A549 (cell line): ENCODE results near the gene FAHD2A. TPM values are rescaled to one million over a fixed set of nuclear protein-coding genes. Genes with fewer than 3 reads are reported as not detected.

ENCODE experiments used
- ATAC-seq, 2 experiments: fragments of 200-7000 bp in 1 of 2; fragments of >200 bp in 1 of 2; cut with Nextera tagmentation in 1 of 2; cut with Tn5 transposase in 1 of 2; 3 replicates each; pipeline versions ENCODE4 v1.8.0 to v1.9.1; 2018 to 2020; ENCODE audit warnings: mild to moderate bottlenecking in 1 of 2, moderate library complexity in 1 of 2
- CTCF ChIA-PET: fragments of 300-600 bp; sonication (Branson Sonifier 250); formaldehyde crosslinking; extraction: SDS; loops from one replicate; lab custom pipeline; 2021; ENCODE audit warnings: antibody characterized with exemption, inconsistent platforms; lab: Yijun Ruan, JAX
- POLR2A ChIA-PET: fragments of 350-600 bp; formaldehyde crosslinking; extraction: SDS; loops from one replicate; lab custom pipeline; 2021; ENCODE audit warnings: antibody characterized with exemption, inconsistent platforms; lab: Yijun Ruan, JAX
- DNase-seq, 2 experiments: peaks; one replicate each; pipeline versions ENCODE4 v3.0.0 to v3.0.0-alpha.2; 2011 to 2016; ENCODE audit warnings: low read depth in 1 of 2, low spot score in 1 of 2
- FAIRE-seq: peaks from 2 replicates; lab custom pipeline; 2011; peaks lifted over from hg19 to GRCh38; lab: Jason Lieb, UNC
- H3K27ac ChIP-seq, 2 experiments: fragments of >200 bp; sonication (Bioruptor Twin); formaldehyde crosslinking; 3 replicates each; pipeline ENCODE4 v1.5.1; 2016 to 2017
- H3K4me1 ChIP-seq: fragments of >200 bp; sonication (Bioruptor Twin); formaldehyde crosslinking; 3 replicates; pipeline ENCODE4 v1.6.1; 2016
- H3K4me2 ChIP-seq: fragments of >200 bp; sonication (Bioruptor Twin); formaldehyde crosslinking; 3 replicates; pipeline ENCODE4 v1.6.1; 2016
- H3K4me3 ChIP-seq: fragments of >200 bp; sonication (Bioruptor Twin); formaldehyde crosslinking; 3 replicates; pipeline ENCODE4 v1.5.1; 2016
- H3K9me3 ChIP-seq: fragments of >200 bp; sonication (Bioruptor Twin); formaldehyde crosslinking; 3 replicates; pipeline ENCODE4 v1.6.1; 2016
- CHD2 ChIP-seq: fragments of 150-350 bp; IDR thresholded peaks from 2 replicates; pipeline ENCODE4 v1.6.1; 2014; ENCODE audit warnings: low read length; ENCODE audit not compliant: partially characterized antibody
- CHD4 ChIP-seq: fragments of 200-600 bp; sonication (generic); IDR thresholded peaks from 2 replicates; pipeline ENCODE4 v1.6.1; 2016; ENCODE audit warnings: antibody characterized with exemption, mild to moderate bottlenecking, borderline replicate concordance
- ELK1 ChIP-seq: fragments of 150-350 bp; IDR thresholded peaks from 2 replicates; pipeline ENCODE4 v1.6.1; 2014; ENCODE audit warnings: low read depth, mild to moderate bottlenecking, low read length
- ESRRA ChIP-seq: fragments of 150-350 bp; IDR thresholded peaks from 2 replicates; pipeline ENCODE4 v1.6.1; 2014; ENCODE audit warnings: mild to moderate bottlenecking, low read length, borderline replicate concordance
- HDAC2 ChIP-seq: fragments of 200-600 bp; sonication (generic); IDR thresholded peaks from 2 replicates; pipeline ENCODE4 v1.6.1; 2016
- HES2 ChIP-seq: fragments of >200 bp; sonication (Bioruptor Twin); formaldehyde crosslinking; IDR thresholded peaks from 2 replicates; pipeline ENCODE4 v1.6.1; 2016
- HMGXB4 ChIP-seq: fragments of 250-450 bp; sonication (Bioruptor Pico); IDR thresholded peaks from 2 replicates; pipeline ENCODE4 v1.5.0; 2021; ENCODE audit warnings: mild to moderate bottlenecking, moderate library complexity, borderline replicate concordance
- HOXA7 ChIP-seq: fragments of 250-450 bp; sonication (Bioruptor Pico); IDR thresholded peaks from 2 replicates; pipeline ENCODE4 v1.5.0; 2020; ENCODE audit warnings: mild to moderate bottlenecking, moderate library complexity
- HOXB5 ChIP-seq: fragments of 250-450 bp; sonication (Bioruptor Pico); IDR thresholded peaks from 2 replicates; pipeline ENCODE4 v1.5.0; 2020; ENCODE audit warnings: mild to moderate bottlenecking, moderate library complexity
- MAX ChIP-seq: IDR thresholded peaks from 2 replicates; pipeline ENCODE4 v1.6.1; 2012
- MYC ChIP-seq: IDR thresholded peaks from 2 replicates; pipeline ENCODE4 v1.6.1; 2012; ENCODE audit warnings: mild to moderate bottlenecking, inconsistent platforms, low read length, improper control_type of control experiment, borderline replicate concordance
- NR3C1 ChIP-seq: fragments of >200 bp; sonication (Bioruptor Twin); formaldehyde crosslinking; IDR thresholded peaks from 3 replicates; pipeline ENCODE4 v1.6.1; 2017
- PBX3 ChIP-seq: IDR thresholded peaks from 2 replicates; pipeline ENCODE4 v1.6.1; 2012
- REST ChIP-seq: fragments of 200-600 bp; sonication (generic); IDR thresholded peaks from 2 replicates; pipeline ENCODE4 v1.6.1; 2016; ENCODE audit warnings: antibody characterized with exemption, mild to moderate bottlenecking, moderate library complexity
- RFX5 ChIP-seq: fragments of 450-650 bp; IDR thresholded peaks from 2 replicates; pipeline ENCODE4 v1.7.1; 2014; ENCODE audit warnings: antibody characterized with exemption, mild to moderate bottlenecking, moderate library complexity
- SMC3 ChIP-seq: fragments of >200 bp; sonication (Bioruptor Twin); formaldehyde crosslinking; IDR thresholded peaks from 3 replicates; pipeline ENCODE4 v1.6.1; 2018; ENCODE audit warnings: inconsistent platforms
- ZC3H11A ChIP-seq: fragments of 450-650 bp; IDR thresholded peaks from 2 replicates; pipeline ENCODE4 v1.6.1; 2014; ENCODE audit warnings: antibody characterized with exemption, mild to moderate bottlenecking
- whole genome bisulfite sequencing: methylation state at CpG from one replicate; pipeline ENCODE4 v1.1.6; 2017; ENCODE audit errors: missing lambda C conversion rate; 5-methylcytosine and 5-hydroxymethylcytosine counted together
- polyA plus RNA-seq, 4 experiments: library from polyadenylated mRNA; depleted of rRNA in 3 of 4; stranded (reverse); fragments of >200 nt; fragmentation: RNase III in 1 of 4; extraction: RNeasy Plus Mini Kit Qiagen cat#74134 plus additional on column Dnase treatment in 1 of 4; gene quantifications; 2 replicates in 3 of 4; 3 replicates in 1 of 4; pipeline ENCODE4 v1.2.3, GENCODE V29; 2011 to 2017

FAHD2A gene
- polyA plus RNA-seq, 2 of the 4 experiments (the other 2 are of a cell fraction) = 28.1 to 33.0 TPM

GRCh38 chr2:95381212-95382191, 21.0 kb upstream of the FAHD2A start:
- H3K27ac ChIP-seq = no peak overlapping the region
- ChIA-PET CTCF (interaction anchor here (4.2 kb wide), 1 partner anchor 7 kb away, joined by 27 read pairs; no protein-coding TSS in a partner anchor), POLR2A (no interaction called here)
- ATAC-seq (0 out of 6 replicates have a peak, but pooled peaks of 1 of the 2 experiments have one; percentile 6), FAIRE-seq (no peak), DNase-seq (no peak)
- TF ChIP-seq ELK1 (no peak), HMGXB4 (CRISPR knock-in tag) (no peak), ESRRA (no peak), MYC (no peak), REST (no peak), HDAC2 (no peak), ZC3H11A (no peak), SMC3 (no peak), RFX5 (no peak), CHD4 (no peak), MAX (no peak), HOXB5 (CRISPR knock-in tag) (no peak), HES2 (no peak), CHD2 (no peak), PBX3 (no peak), HOXA7 (no peak), NR3C1 (no peak)
- 48% methylated on average over 21 of the region's 22 CpGs for WGBS
- H3K9me3 ChIP-seq = no peaks in the 10 kb centered on the region
- H3K4me2 ChIP-seq = no peak overlapping the region
- no peaks in the 10 kb centered on the region for H3K4me1 ChIP-seq
- no peak overlapping the region for H3K4me3 ChIP-seq
